Activated T-helper 1 cell treated with anti-CD3 and anti-CD28 coated beads, Interleukin-2, amount 50 U/mL, for 16 hours (primary cell): ENCODE data around the gene B9D2.
A peak's percentile ranks its signal among the peaks of the same experiment; 100 is the strongest.

Experiments used
- DNase-seq, 2 donors: peaks; one replicate each; pipeline ENCODE4 v3.0.0-alpha.2; 2020; ENCODE audit warnings: low read depth in 1 of 2, low spot score in 1 of 2

B9D2 gene

DNA sequence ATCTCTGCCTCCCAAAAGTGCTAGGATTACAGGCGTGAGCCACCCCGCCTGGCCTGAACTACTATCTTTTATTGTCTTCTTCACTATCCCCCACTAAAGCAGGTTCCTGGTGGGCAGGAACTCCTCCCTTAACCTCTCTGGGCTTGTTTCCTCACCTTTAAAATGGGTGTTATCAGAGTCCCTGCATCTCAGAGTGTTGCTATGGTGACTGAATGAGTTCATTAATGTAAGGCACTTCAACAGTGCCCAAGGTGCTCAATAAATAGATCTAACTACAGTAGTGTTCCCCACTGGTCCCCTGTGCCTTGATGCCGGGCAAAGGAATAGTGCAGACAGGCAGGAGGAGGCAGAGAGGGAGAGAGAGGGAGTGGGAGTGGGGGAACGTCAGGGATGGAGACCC lies 33.5 kb downstream of the B9D2 start:
- DNase-seq, result no peak

- no peak for DNase-seq
Observed at GRCh38 chr19:41328842-41329225, 35.1 kb downstream of the B9D2 start.

DNA sequence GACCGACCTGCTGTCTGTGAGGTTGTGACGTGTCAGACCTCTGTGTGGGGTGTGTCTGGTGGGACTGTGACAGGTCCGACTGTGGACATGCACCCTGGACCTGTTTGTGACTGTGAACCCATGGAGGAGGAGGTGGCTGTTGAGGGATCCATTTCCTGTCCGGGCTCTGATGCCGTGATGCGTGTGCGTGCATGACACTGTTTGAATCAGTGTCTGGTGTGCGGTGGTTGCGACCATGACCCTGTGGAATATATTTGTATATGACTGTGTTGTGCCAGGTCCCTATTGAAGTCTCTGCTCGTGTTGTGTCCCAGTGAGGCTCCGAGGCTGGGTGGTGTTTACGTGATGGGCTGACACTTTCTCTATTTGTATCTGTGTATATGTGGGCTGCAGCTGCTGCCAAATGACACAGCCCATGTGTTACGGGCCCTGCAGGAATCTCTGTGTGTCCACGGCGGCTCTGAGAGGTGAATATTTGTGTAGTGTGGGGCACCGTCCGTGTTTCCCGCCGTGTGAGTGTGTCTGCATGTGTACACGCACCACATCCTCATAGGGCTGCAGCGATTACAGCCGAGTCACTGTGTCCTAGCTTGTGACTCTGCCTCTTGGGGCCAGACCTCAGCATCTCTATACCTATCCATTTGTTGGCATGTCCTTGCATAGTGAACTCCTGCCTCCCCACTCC lies 35.6 kb downstream of the B9D2 start:
- DNase-seq, result no peak

DNA sequence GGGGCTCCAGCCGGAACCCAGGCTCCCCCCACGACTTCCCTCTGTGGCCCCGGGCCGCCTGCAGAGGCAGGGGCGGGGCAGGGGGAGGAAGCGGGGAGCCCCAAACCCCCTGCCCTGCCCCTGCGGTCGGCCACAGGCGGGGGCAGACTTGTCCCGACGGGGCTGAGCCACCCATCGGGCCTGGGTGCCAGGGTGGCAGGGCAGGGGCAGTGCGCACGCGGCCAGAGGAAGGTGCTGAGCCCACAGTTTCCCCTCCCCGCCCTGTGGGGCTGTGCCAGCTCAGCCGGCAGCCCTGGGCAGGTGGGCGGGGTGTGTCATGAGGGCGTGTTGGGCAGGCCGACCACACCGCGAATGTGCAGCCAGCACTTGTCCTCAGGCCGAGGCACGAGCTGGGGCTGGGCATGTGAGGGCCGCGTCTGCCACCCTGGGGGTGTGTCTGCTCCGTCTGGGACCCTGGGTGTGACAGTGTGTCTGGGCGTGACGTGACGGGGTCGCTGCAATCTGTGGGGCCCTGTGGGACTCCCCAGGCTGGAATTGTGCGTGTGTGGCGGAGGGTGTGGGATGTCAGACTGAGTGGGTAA lies 36.3 kb downstream of the B9D2 start:
- DNase-seq, result peak; percentile 48 to 76

DNA sequence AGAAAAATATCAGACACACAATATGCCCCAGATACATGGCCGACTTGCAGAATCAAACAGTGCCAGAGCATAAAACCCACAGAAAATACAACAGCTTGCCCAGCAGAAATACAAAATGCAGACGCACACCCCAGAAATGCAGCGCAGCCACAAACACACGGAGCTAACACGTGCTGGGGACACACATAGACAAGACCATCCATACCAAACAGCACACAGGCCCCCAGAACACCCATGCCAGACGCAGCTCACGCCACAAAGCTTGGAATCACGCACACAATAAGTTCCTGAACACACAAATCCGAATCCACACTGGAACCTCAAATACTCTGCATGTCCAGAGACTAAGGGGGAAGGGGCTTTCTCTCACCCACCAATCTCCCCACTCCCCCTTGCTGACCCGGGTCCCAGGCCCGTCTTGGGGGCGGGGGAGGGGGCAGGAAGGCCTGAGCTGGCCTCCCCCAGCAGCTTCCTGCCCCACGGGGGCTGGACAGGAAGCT lies 36.8 kb downstream of the B9D2 start:
- no peak for DNase-seq

DNA sequence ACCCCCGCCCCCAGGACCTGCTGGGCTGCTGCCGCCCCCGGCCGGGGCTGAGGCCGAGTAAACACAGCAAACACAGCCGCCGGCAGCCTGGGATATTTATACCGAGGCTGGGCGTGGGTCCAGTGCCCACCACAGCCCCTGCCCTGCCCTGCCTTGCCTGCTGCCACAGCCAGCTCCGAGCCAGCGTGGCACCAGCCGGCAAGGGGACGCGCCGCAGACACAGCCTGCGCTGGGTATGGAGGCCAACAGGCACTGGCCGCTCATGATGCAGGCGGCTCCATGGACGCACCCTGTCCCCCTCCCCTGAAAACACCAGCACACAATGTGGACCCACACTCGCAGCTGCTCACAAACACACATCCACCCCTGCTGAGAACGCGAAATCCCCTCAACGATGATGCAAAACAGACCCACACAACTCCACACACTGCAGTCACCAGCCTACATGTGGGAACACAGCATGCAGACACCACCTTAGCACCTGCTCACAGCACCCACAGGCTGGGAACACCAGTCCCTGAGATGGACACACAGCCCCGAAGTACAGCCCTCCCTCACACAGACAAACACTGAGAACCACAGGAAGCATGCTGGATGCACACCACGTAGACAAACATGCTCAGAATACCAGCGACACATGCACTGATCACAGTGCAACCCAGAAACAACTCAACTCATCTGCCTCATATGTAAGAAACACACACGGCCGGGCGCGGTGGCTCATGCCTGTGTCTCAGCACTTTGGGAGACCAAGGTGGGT lies 37.8 kb downstream of the B9D2 start:
- DNase-seq, result no peak

DNA sequence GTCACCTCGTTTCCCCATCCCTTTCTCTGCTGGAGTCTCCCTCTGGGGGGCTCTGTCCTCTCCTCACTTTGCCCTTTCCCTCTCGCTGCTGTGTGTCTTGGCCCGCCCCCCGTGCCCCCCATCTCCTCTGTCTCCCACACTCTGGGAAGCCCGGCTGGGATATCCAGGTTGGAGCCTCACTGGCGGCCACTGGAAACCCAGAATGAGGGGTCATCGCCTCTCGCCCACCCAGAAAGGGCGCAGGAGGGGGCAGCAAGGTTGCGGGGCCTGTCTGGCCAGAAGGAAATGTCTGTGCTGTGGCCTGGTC lies 38.4 kb downstream of the B9D2 start:
- DNase-seq, result no peak

DNA sequence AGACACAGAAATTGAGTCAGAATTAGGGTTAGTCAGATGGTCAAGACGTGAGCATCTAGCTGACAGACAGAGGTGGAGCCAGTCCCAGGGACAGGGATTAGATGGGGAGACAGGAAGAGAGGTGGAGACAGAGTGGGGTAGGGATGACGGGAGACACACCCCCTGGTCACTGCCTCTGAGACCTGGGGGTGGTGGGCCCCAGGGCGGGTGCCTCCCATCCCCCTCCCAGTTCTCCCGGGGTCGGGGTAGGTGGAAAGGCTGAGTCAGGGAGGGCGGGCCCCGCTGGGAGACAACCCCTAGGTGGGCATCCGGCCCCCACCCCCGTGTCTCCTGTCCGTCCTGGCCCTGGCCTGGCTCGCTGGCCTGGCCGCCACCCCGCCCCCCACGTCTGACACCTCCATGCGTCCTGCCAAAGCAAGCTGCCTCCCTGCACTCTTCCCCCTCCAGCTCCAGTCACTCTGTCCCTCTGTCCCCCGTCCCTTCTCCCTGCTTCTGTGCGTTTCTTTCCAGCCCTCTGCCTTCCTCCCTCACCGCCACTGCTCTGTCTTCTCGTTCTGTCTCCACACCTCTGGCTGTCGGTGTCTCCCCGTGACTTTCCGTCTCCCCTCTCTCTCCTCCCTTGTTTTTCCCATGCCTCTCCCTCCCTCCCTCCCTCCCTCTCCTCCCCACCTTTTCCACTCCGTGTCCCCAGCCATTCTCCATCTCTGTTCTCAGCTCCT lies 38.9 kb downstream of the B9D2 start:
- DNase-seq, result no peak

GRCh38 chr19:41324231-41324702 lies 39.7 kb downstream of the B9D2 start:
- no peak for DNase-seq

GRCh38 chr19:41323430-41324125 lies 40.4 kb downstream of the B9D2 start:
- DNase-seq, result no peak

GRCh38 chr19:41323023-41323422 lies 40.9 kb downstream of the B9D2 start:
- no peak for DNase-seq

GRCh38 chr19:41322451-41322850 lies 41.5 kb downstream of the B9D2 start:
- no peak for DNase-seq

GRCh38 chr19:41321600-41322270 lies 42.2 kb downstream of the B9D2 start:
- DNase-seq, result no peak

GRCh38 chr19:41321204-41321599 lies 42.7 kb downstream of the B9D2 start:
- DNase-seq, result no peak

- no peak for DNase-seq
Observed at GRCh38 chr19:41320568-41320967, 43.4 kb downstream of the B9D2 start.

- no peak for DNase-seq
Observed at GRCh38 chr19:41320185-41320518, 43.8 kb downstream of the B9D2 start.

- DNase-seq, result no peak
Observed at GRCh38 chr19:41319500-41320184, 44.3 kb downstream of the B9D2 start.

GRCh38 chr19:41318696-41319499 lies 45.1 kb downstream of the B9D2 start:
- DNase-seq, result no peak

GRCh38 chr19:41316306-41316920 lies 47.5 kb downstream of the B9D2 start:
- DNase-seq, result no peak
